Ovary (tissue), 9 donors: ENCODE measurements around the gene SEC14L1. TPM values are rescaled to one million over a fixed set of nuclear protein-coding genes. Genes with fewer than 3 reads are reported as not detected.

Experiments used
- DNase-seq, 5 donors: peaks; one replicate each; pipeline ENCODE4 v3.0.0-alpha.2; 2019 to 2020
- H3K27ac ChIP-seq, 2 donors: fragments of 200-600 bp; one replicate each; pipeline versions ENCODE4 v1.5.1 to v1.8.0; 2019 to 2022
- H3K27me3 ChIP-seq: fragments of 200-600 bp; one replicate; pipeline ENCODE4 v1.8.0; 2022
- H3K36me3 ChIP-seq: fragments of 200-600 bp; sonication (generic); one replicate; pipeline ENCODE4 v1.5.1; 2019
- H3K4me1 ChIP-seq: one replicate; pipeline ENCODE4 v1.8.1; 2013; ENCODE audit warnings: mild to moderate bottlenecking, moderate library complexity; ENCODE audit not compliant: insufficient read depth
- H3K4me3 ChIP-seq: fragments of 200-600 bp; sonication (generic); one replicate; pipeline ENCODE4 v1.5.1; 2017
- H3K9me3 ChIP-seq, 2 donors: fragments of 200-600 bp in 1 of 2; sonication (generic) in 1 of 2; one replicate each; pipeline versions ENCODE4 v1.5.1 to v1.8.1; 2013 to 2019; ENCODE audit warnings: mild to moderate bottlenecking in 1 of 2, moderate library complexity in 1 of 2
- EP300 ChIP-seq: sonication (generic); formaldehyde crosslinking; IDR thresholded peaks from one replicate; pipeline ENCODE4 v1.6.1; 2017; ENCODE audit warnings: antibody characterized with exemption
- POLR2A ChIP-seq: fragments of 450-650 bp; IDR thresholded peaks from one replicate; pipeline ENCODE4 v1.6.1; 2017; ENCODE audit warnings: antibody characterized with exemption, mild to moderate bottlenecking, moderate library complexity
- WGBS, 3 donors: extraction: QIAGEN DNeasy Blood & Tissue Kit in 1 of 3; methylation state at CpG; one replicate each; pipeline versions ENCODE4 v1.1.5 to v1.1.7; 2013 to 2017; 5-methylcytosine and 5-hydroxymethylcytosine counted together
- intact Hi-C, 4 donors: fragments of 100-400 bp; cut with DNase I; formaldehyde crosslinking; loops; one replicate each; pipeline versions ENCODE4 v1.11.0 to v1.15.1; 2022 to 2023
- polyA plus RNA-seq, 2 donors: library from polyadenylated mRNA; stranded (reverse); fragments of 200-250 nt in 1 of 2; fragments of 350-450 nt in 1 of 2; fragmentation: Illumina TruSeq in 1 of 2; extraction: RNeasy Lipid Tissue Mini Kit (QIAGEN cat#74804) in 1 of 2; gene quantifications; one replicate each; pipeline ENCODE4 v1.2.3, GENCODE V29; 2013 to 2014
- total RNA-seq, 7 donors: library from RNA; depleted of rRNA in 2 of 7; stranded (reverse); fragments of >200 nt in 2 of 7; fragmentation: NEBNext Ultra II Directional in 3 of 7; extraction: Animal tissue kit (Norgen Biotek cat#: 25700) in 3 of 7; gene quantifications; one replicate each; pipeline versions ENCODE4 v1.1.0 to v1.2.4, GENCODE V29; 2016 to 2023
- TF ChIP-seq, protein P1 (sequence below), 3 donors: fragments of 450-650 bp in 2 of 3; fragments of 200-600 bp in 1 of 3; IDR thresholded peaks; one replicate each; pipeline versions ENCODE4 v1.5.1 to v1.8.0; 2016 to 2022; ENCODE audit warnings: antibody characterized with exemption in 3 of 3, mild to moderate bottlenecking in 1 of 3
- donor health status: DM: no; HTN: no; CAD: no; lungs with moderate emphysema.
- donor health status: DM: no; HTN: no; CAD: no.
- donor health status: Bipolar disorder and iron deficiency.
- donor health status: DM: yes; HTN: yes; CAD: no.
- donor health status: DM: no; HTN: no; CAD: no.
- donor health status: DM: yes; HTN: yes; CAD: no.

SEC14L1 gene
- total and polyA plus RNA-seq, 9 donors: 29.1 to 78.7 (median 53.7) TPM

GRCh38 chr17:77143306-77143705, 2.5 kb downstream of the SEC14L1 start:
- Histone ChIP-seq H3K27ac (no peak overlapping the region), H3K9me3 (no peaks in the 10 kb centered on the region), H3K36me3 (no peaks in the 10 kb centered on the region), H3K4me3 (no peak overlapping the region), H3K27me3 (no peaks in the 10 kb centered on the region), H3K4me1 (peaks cover 11% of the 10 kb centered on the region)
- TF ChIP-seq EP300: no peak
- no peak for TF ChIP-seq POLR2A
- TF ChIP-seq, protein P1, sequence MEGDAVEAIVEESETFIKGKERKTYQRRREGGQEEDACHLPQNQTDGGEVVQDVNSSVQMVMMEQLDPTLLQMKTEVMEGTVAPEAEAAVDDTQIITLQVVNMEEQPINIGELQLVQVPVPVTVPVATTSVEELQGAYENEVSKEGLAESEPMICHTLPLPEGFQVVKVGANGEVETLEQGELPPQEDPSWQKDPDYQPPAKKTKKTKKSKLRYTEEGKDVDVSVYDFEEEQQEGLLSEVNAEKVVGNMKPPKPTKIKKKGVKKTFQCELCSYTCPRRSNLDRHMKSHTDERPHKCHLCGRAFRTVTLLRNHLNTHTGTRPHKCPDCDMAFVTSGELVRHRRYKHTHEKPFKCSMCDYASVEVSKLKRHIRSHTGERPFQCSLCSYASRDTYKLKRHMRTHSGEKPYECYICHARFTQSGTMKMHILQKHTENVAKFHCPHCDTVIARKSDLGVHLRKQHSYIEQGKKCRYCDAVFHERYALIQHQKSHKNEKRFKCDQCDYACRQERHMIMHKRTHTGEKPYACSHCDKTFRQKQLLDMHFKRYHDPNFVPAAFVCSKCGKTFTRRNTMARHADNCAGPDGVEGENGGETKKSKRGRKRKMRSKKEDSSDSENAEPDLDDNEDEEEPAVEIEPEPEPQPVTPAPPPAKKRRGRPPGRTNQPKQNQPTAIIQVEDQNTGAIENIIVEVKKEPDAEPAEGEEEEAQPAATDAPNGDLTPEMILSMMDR (IDR thresholded peaks at IDR 0.05): no peak
- intact Hi-C loops: loop anchor here in 2 of 4 donors (5.0 to 10.0 kb wide), 3 partner anchors 49 to 194 kb away; no protein-coding TSS in a partner anchor
- no peak for DNase-seq
- 21 to 39% (median 37%) methylated on average over 1 of the region's 1 CpG for WGBS, 3 donors

GRCh38 chr17:77144227-77144626, 3.5 kb downstream of the SEC14L1 start:
- Histone ChIP-seq H3K9me3 (no peaks in the 10 kb centered on the region), H3K27me3 (no peaks in the 10 kb centered on the region), H3K4me3 (no peak overlapping the region), H3K27ac (no peak overlapping the region), H3K36me3 (no peaks in the 10 kb centered on the region), H3K4me1 (peaks cover 16% of the 10 kb centered on the region)
- TF ChIP-seq, protein P1 (IDR thresholded peaks at IDR 0.05): no peak
- TF ChIP-seq EP300 (no peak), POLR2A (no peak)
- WGBS, 3 donors: 88 to 91% (median 89%) methylated on average over 4 of the region's 4 CpGs
- DNase-seq: no peak
- intact Hi-C loops: loop anchor here in 2 of 4 donors (5.0 to 10.0 kb wide), 3 partner anchors 49 to 193 kb away; no protein-coding TSS in a partner anchor

- intact Hi-C loops: loop anchor here in 1 of 4 donors (10.0 kb wide), 1 partner anchor 50 kb away; no protein-coding TSS in a partner anchor
- no peaks in the 10 kb centered on the region for H3K36me3 ChIP-seq
- H3K27me3 ChIP-seq: no peaks in the 10 kb centered on the region
- no peak for DNase-seq
- WGBS, 3 donors: 87 to 92% (median 87%) methylated on average over 3 of the region's 3 CpGs
- no peak overlapping the region for H3K27ac ChIP-seq
- peaks cover 14% of the 10 kb centered on the region for H3K4me1 ChIP-seq
- TF ChIP-seq POLR2A: no peak
- TF ChIP-seq, protein P1 (IDR thresholded peaks at IDR 0.05): no peak
- no peak for TF ChIP-seq EP300
- H3K9me3 ChIP-seq: no peaks in the 10 kb centered on the region
- H3K4me3 ChIP-seq: no peak overlapping the region
Observed at GRCh38 chr17:77145224-77145611, 4.4 kb downstream of the SEC14L1 start.

DNA sequence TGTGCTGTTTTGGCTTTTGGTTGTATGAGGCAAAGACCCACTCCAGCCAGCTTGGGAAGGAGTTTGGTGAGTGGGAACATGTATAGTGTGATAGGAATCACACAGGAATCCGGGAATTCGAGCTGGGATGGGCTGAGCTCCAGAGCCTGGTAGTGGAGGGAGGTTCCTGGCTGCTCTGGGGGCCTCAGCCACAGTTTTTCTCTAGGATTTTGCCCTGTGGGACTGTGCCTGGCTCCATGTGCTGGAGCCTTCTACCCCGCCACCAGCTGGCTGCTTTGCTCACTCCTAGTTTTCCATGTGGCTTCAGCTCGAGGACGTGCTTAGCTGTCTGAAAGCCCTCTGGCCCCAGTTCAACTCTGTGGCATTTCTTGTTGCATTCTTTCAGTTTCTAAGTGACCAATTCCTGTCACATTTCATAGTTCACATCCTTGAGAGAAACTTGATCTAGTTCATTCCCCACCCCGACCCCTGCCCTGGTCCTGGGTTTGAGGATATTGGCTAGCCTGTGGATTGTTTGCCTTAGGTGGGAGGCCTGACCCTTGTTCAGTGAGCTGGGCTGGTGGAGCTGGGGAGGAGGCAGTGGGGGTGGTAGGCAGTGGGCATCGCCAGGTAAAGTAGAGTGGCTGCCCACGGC, 5.0 kb downstream of the SEC14L1 start:
- H3K9me3 ChIP-seq: no peaks in the 10 kb centered on the region
- no peak overlapping the region for H3K27ac ChIP-seq
- H3K36me3 ChIP-seq: no peaks in the 10 kb centered on the region
- intact Hi-C loops: loop anchor here in 1 of 4 donors (10.0 kb wide), 1 partner anchor 51 kb away; no protein-coding TSS in a partner anchor
- peaks cover 14% of the 10 kb centered on the region for H3K4me1 ChIP-seq
- TF ChIP-seq EP300: no peak
- TF ChIP-seq POLR2A: no peak
- TF ChIP-seq, protein P1 (IDR thresholded peaks at IDR 0.05): no peak
- no peak for DNase-seq
- H3K4me3 ChIP-seq: no peak overlapping the region
- 29 to 35% (median 34%) methylated on average over 8 of the region's 8 CpGs for WGBS, 3 donors
- H3K27me3 ChIP-seq: no peaks in the 10 kb centered on the region
